GM12878 (cell line): ENCODE results near the gene TNK2.

Experiments used
- ETV6 ChIP-seq, 2 experiments: fragments of 450-650 bp in 1 of 2; IDR thresholded peaks in 1 of 2; conservative IDR thresholded peaks in 1 of 2; 2 replicates each; pipeline ENCODE4 v1.6.1; 2014; ENCODE audit warnings: antibody characterized with exemption in 1 of 2, borderline replicate concordance in 1 of 2, low read depth in 1 of 2, mild to moderate bottlenecking in 1 of 2, moderate library complexity in 1 of 2
- HDAC6 ChIP-seq: fragments of 200-600 bp; sonication (generic); IDR thresholded peaks from one replicate; pipeline ENCODE4 v1.8.0; 2017; ENCODE audit warnings: antibody characterized with exemption; ENCODE audit not compliant: unreplicated experiment
- KAT2A ChIP-seq: conservative IDR thresholded peaks from 2 replicates; pipeline ENCODE4 v1.6.1; 2011; ENCODE audit warnings: low read depth, low read length; ENCODE audit not compliant: control insufficient read depth
- NFYB ChIP-seq: IDR thresholded peaks from 2 replicates; pipeline ENCODE4 v1.6.1; 2011; ENCODE audit warnings: low read depth, mild to moderate bottlenecking, low read length, improper control_type of control experiment, moderate library complexity; ENCODE audit not compliant: insufficient read depth
- POLR2A ChIP-seq: IDR thresholded peaks from 2 replicates; pipeline ENCODE4 v1.6.1; 2011; ENCODE audit warnings: low read depth, mild to moderate bottlenecking, low read length
- SMC3 ChIP-seq: IDR thresholded peaks from 2 replicates; pipeline ENCODE4 v1.6.1; 2011; ENCODE audit warnings: low read length, improper control_type of control experiment, borderline replicate concordance
- SP1 ChIP-seq: IDR thresholded peaks from one replicate; pipeline ENCODE4 v1.6.1; 2011; ENCODE audit warnings: low read depth, low read length
- TF ChIP-seq, protein P1 (sequence below): IDR thresholded peaks from 2 replicates; pipeline ENCODE4 v1.6.1; 2012; ENCODE audit warnings: low read depth, low read length, improper control_type of control experiment
- TF ChIP-seq, protein P2 (sequence below): IDR thresholded peaks from 2 replicates; pipeline ENCODE4 v1.6.1; 2012; ENCODE audit warnings: low read depth, low read length, improper control_type of control experiment

DNA sequence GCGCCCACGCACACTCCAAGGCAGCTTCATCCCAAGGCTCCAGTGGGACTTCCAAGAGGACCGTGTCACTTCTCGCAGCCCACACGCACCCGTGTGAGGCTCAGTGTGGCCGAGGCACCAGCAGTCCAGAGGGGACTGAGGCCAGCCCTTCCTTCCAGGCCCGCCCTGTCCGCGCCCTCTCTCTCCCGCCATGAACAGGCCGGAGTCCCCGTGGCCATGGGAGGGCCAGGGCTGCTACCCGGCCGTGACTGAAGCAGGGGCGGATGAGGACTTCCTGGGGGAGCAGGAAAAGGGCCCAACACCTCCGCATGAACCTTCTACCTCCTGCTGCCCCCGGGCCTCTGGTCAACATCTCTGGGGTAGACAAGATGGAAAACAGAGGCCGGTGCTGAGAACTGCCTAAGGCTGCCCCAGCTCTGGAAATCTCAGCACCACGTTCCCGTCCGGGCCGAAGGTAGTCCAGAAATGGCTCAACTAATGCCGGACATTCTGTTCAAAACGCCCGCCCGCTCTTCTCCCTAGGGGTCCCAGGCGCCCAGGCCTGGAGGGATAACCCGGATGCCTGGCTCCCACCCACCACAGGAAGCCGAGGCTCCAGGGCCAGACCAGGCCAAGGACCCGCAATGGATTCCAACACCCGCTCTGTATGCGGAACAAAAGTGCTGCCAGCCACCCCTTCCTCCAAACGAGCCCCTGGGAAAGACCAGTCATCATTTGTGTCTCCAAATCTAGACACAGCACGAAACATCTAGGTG lies 32.7 kb downstream of the TNK2 start:
- TF ChIP-seq, protein P1, sequence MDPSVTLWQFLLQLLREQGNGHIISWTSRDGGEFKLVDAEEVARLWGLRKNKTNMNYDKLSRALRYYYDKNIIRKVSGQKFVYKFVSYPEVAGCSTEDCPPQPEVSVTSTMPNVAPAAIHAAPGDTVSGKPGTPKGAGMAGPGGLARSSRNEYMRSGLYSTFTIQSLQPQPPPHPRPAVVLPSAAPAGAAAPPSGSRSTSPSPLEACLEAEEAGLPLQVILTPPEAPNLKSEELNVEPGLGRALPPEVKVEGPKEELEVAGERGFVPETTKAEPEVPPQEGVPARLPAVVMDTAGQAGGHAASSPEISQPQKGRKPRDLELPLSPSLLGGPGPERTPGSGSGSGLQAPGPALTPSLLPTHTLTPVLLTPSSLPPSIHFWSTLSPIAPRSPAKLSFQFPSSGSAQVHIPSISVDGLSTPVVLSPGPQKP, result no peak
- no peak for TF ChIP-seq SMC3
- TF ChIP-seq, protein P2, sequence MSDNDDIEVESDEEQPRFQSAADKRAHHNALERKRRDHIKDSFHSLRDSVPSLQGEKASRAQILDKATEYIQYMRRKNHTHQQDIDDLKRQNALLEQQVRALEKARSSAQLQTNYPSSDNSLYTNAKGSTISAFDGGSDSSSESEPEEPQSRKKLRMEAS, result no peak
- no peak for TF ChIP-seq ETV6 (conservative IDR thresholded peaks at IDR 0.05 in 1 of 2, IDR thresholded peaks at IDR 0.05 in 1 of 2; ENCODE audit: borderline replicate concordance in 1 of 2, low read depth in 1 of 2)
- TF ChIP-seq KAT2A, result no peak
- TF ChIP-seq NFYB, result no peak
- TF ChIP-seq HDAC6, result no peak
- TF ChIP-seq POLR2A, result no peak
- no peak for TF ChIP-seq SP1
